AG10803 (cell line): ENCODE results near the gene AKR1C1.
"Not testable (repeated sequence)": the region's sequence is repeated elsewhere in the genome, so short reads cannot be mapped to it uniquely, and the experiment has no call there.

ENCODE experiments used
- DNase-seq: peaks from one replicate; pipeline ENCODE4 v3.0.0; 2010; ENCODE audit warnings: low read depth
- H3K4me3 ChIP-seq: 2 replicates; pipeline ENCODE4 v1.5.1; 2011; ENCODE audit warnings: mild to moderate bottlenecking, low read length, control low read depth
- CTCF ChIP-seq: conservative IDR thresholded peaks from 2 replicates; pipeline ENCODE4 v1.5.1; 2011; ENCODE audit warnings: mild to moderate bottlenecking, low read length, control low read depth, inconsistent platforms

Gene AKR1C1

GRCh38 chr10:4943821-4944220 lies 19.4 kb upstream of the AKR1C1 start:
- TF ChIP-seq CTCF, result no peak
- no peak for DNase-seq
- H3K4me3 ChIP-seq, result no peak overlapping the region

- no peak for TF ChIP-seq CTCF
- DNase-seq, result no peak
- H3K4me3 ChIP-seq, result no peak overlapping the region
Observed at GRCh38 chr10:4944841-4945240, 18.4 kb upstream of the AKR1C1 start.

GRCh38 chr10:4945766-4946717 lies 17.2 kb upstream of the AKR1C1 start:
- no peak for TF ChIP-seq CTCF
- no peak for DNase-seq
- no peak overlapping the region for H3K4me3 ChIP-seq

GRCh38 chr10:4947039-4947634 lies 16.1 kb upstream of the AKR1C1 start:
- peak; percentile 60 for DNase-seq
- H3K4me3 ChIP-seq, result no peak overlapping the region
- no peak for TF ChIP-seq CTCF

GRCh38 chr10:4947635-4948596 lies 15.3 kb upstream of the AKR1C1 start:
- peak; percentile 94 for DNase-seq
- no peak for TF ChIP-seq CTCF
- H3K4me3 ChIP-seq, result no peak overlapping the region

- not testable (repeated sequence) for H3K4me3 ChIP-seq, DNase-seq
Observed at GRCh38 chr10:4951512-4952162, 11.6 kb upstream of the AKR1C1 start.

- no peak for DNase-seq
- H3K4me3 ChIP-seq, result no peak overlapping the region
- no peak for TF ChIP-seq CTCF
Observed at GRCh38 chr10:4953405-4953804, 9.8 kb upstream of the AKR1C1 start.

GRCh38 chr10:4956088-4956487 lies 7.1 kb upstream of the AKR1C1 start:
- not testable (repeated sequence) for H3K4me3 ChIP-seq, DNase-seq

GRCh38 chr10:4956955-4957645 lies 6.1 kb upstream of the AKR1C1 start:
- H3K4me3 ChIP-seq, DNase-seq: not testable (repeated sequence)

- H3K4me3 ChIP-seq, DNase-seq: not testable (repeated sequence)
Observed at GRCh38 chr10:4961558-4961957, 1.7 kb upstream of the AKR1C1 start.
